IMR-90 (cell line): ENCODE results near the gene IGFBP6. TPM values are rescaled to one million over a fixed set of nuclear protein-coding genes. Genes with fewer than 3 reads are reported as not detected.
A peak's percentile ranks its signal among the peaks of the same experiment; 100 is the strongest.

Source experiments
- ATAC-seq: fragments of 200-7000 bp; cut with Tn5 transposase; 2 replicates; pipeline ENCODE4 v1.9.1; 2020; ENCODE audit warnings: low read depth, mild to moderate bottlenecking, moderate library complexity
- BruUV-seq: library from RNA; stranded (reverse); fragments of 400-500 nt; replicated peaks from 2 replicates; lab custom pipeline; 2021; lab: Mats Ljungman, UMichigan
- CTCF ChIA-PET: fragments of 300-600 bp; formaldehyde crosslinking; extraction: SDS; loops from one replicate; lab custom pipeline; 2021; ENCODE audit warnings: antibody characterized with exemption; lab: Yijun Ruan, JAX
- POLR2A ChIA-PET: fragments of 300-600 bp; sonication (Branson Sonifier 250); formaldehyde crosslinking; loops from one replicate; lab custom pipeline; 2022; ENCODE audit warnings: antibody characterized with exemption; ENCODE audit not compliant: unreplicated experiment; lab: Charles Lee
- DNase-seq: peaks from one replicate; pipeline ENCODE4 v3.0.0; 2013
- H2AFZ ChIP-seq: replicated peaks from 2 replicates; pipeline ENCODE3; 2013; ENCODE audit warnings: low read length, mild to moderate bottlenecking; ENCODE audit not compliant: poor library complexity
- H2AK5ac ChIP-seq: 2 replicates; pipeline ENCODE4 v1.6.1; 2013; ENCODE audit warnings: low read depth, low read length, inconsistent platforms
- H2AK9ac ChIP-seq: replicated peaks from 2 replicates; pipeline ENCODE3; 2013; ENCODE audit warnings: mild to moderate bottlenecking, low read depth, low read length, moderate library complexity; ENCODE audit not compliant: poor library complexity
- H2BK120ac ChIP-seq: 2 replicates; pipeline ENCODE4 v1.6.1; 2013; ENCODE audit warnings: low read depth, low read length, inconsistent platforms
- H2BK15ac ChIP-seq: 3 replicates; pipeline ENCODE4 v1.6.1; 2013; ENCODE audit warnings: low read depth, low read length, inconsistent platforms
- H2BK20ac ChIP-seq: 2 replicates; pipeline ENCODE4 v1.6.1; 2013; ENCODE audit warnings: low read depth, mild to moderate bottlenecking, inconsistent platforms, low read length, moderate library complexity
- H2BK5ac ChIP-seq: 2 replicates; pipeline ENCODE4 v1.6.1; 2013; ENCODE audit warnings: mild to moderate bottlenecking, low read depth, low read length, inconsistent platforms; ENCODE audit not compliant: poor library complexity, severe bottlenecking
- H3K14ac ChIP-seq: replicated peaks from 2 replicates; pipeline ENCODE4 v1.6.1; 2013; ENCODE audit warnings: low read depth, low read length, inconsistent platforms
- H3K18ac ChIP-seq: 2 replicates; pipeline ENCODE4 v1.6.1; 2013; ENCODE audit warnings: low read depth, low read length, control low read depth
- H3K23ac ChIP-seq: 2 replicates; pipeline ENCODE4 v1.6.1; 2013; ENCODE audit warnings: low read depth, low read length, inconsistent platforms
- H3K27ac ChIP-seq: 2 replicates; pipeline ENCODE4 v1.5.1; 2013; ENCODE audit warnings: mild to moderate bottlenecking, control low read depth, low read length; ENCODE audit not compliant: insufficient read depth
- H3K27me3 ChIP-seq: 2 replicates; pipeline ENCODE4 v1.6.1; 2013; ENCODE audit warnings: low read length; ENCODE audit not compliant: control insufficient read depth, insufficient read depth
- H3K36me3 ChIP-seq: 2 replicates; pipeline ENCODE4 v1.6.1; 2013; ENCODE audit warnings: low read length, mixed read lengths; ENCODE audit not compliant: control insufficient read depth, insufficient read depth
- H3K4ac ChIP-seq: 2 replicates; pipeline ENCODE4 v1.6.1; 2013; ENCODE audit warnings: low read depth, low read length, inconsistent platforms
- H3K4me1 ChIP-seq: 2 replicates; pipeline ENCODE4 v1.6.1; 2013; ENCODE audit warnings: low read length, mixed read lengths; ENCODE audit not compliant: control insufficient read depth, insufficient read depth
- H3K4me2 ChIP-seq: 2 replicates; pipeline ENCODE4 v1.6.1; 2013; ENCODE audit warnings: low read depth, mild to moderate bottlenecking, control low read depth, low read length, moderate library complexity
- H3K4me3 ChIP-seq: 2 replicates; pipeline ENCODE4 v1.5.1; 2013; ENCODE audit warnings: low read depth, mild to moderate bottlenecking, control low read depth, low read length, moderate library complexity; ENCODE audit not compliant: insufficient read depth
- H3K56ac ChIP-seq: 2 replicates; pipeline ENCODE4 v1.6.1; 2013; ENCODE audit warnings: low read length, inconsistent platforms; ENCODE audit not compliant: insufficient read depth; ENCODE audit errors: extremely low read depth
- H3K79me1 ChIP-seq, 2 experiments: 2 replicates each; pipeline ENCODE4 v1.6.1; 2013; ENCODE audit warnings: low read length in 2 of 2, inconsistent platforms in 1 of 2, low read depth in 1 of 2
- H3K9ac ChIP-seq: 2 replicates; pipeline ENCODE4 v1.6.1; 2013; ENCODE audit warnings: low read depth, low read length, control low read depth
- H3K9me1 ChIP-seq: 2 replicates; pipeline ENCODE4 v1.6.1; 2013; ENCODE audit warnings: low read length, inconsistent platforms; ENCODE audit not compliant: insufficient read depth
- H3K9me3 ChIP-seq: 2 replicates; pipeline ENCODE4 v1.6.1; 2013; ENCODE audit warnings: low read length; ENCODE audit not compliant: control insufficient read depth, insufficient read depth
- H4K20me1 ChIP-seq: 2 replicates; pipeline ENCODE4 v1.6.1; 2013; ENCODE audit warnings: low read length, inconsistent platforms; ENCODE audit not compliant: insufficient read depth
- H4K5ac ChIP-seq: 2 replicates; pipeline ENCODE4 v1.6.1; 2013; ENCODE audit warnings: mild to moderate bottlenecking, low read depth, low read length, control low read depth
- H4K8ac ChIP-seq, 2 experiments: 2 replicates each; pipeline ENCODE4 v1.6.1; 2013; ENCODE audit warnings: low read depth in 2 of 2, low read length in 2 of 2, control low read depth in 1 of 2, inconsistent platforms in 1 of 2
- H4K91ac ChIP-seq: 2 replicates; pipeline ENCODE4 v1.6.1; 2013; ENCODE audit warnings: low read depth, low read length, inconsistent platforms; ENCODE audit not compliant: insufficient read depth
- BHLHE40 ChIP-seq: fragments of 150-350 bp; IDR thresholded peaks from 2 replicates; pipeline ENCODE4 v1.6.1; 2016; ENCODE audit warnings: mild to moderate bottlenecking, low read depth, low read length
- CEBPB ChIP-seq: IDR thresholded peaks from 2 replicates; pipeline ENCODE4 v1.6.1; 2012; ENCODE audit warnings: low read depth, low read length, improper control_type of control experiment
- CHD1 ChIP-seq: IDR thresholded peaks from 2 replicates; pipeline ENCODE4 v1.6.1; 2012; ENCODE audit warnings: low read depth, low read length, improper control_type of control experiment
- CTCF ChIP-seq: conservative IDR thresholded peaks from 2 replicates; pipeline ENCODE4 v1.5.1; 2012; ENCODE audit warnings: mild to moderate bottlenecking, low read depth, low read length, improper control_type of control experiment
- ELK1 ChIP-seq: fragments of 150-350 bp; IDR thresholded peaks from 2 replicates; pipeline ENCODE4 v1.6.1; 2016; ENCODE audit warnings: low read depth, mild to moderate bottlenecking, low read length, moderate library complexity, borderline replicate concordance
- FOS ChIP-seq: fragments of 150-350 bp; IDR thresholded peaks from 2 replicates; pipeline ENCODE4 v1.6.1; 2016; ENCODE audit warnings: low read depth, low read length
- MAFK ChIP-seq: IDR thresholded peaks from 2 replicates; pipeline ENCODE4 v1.6.1; 2012; ENCODE audit warnings: low read depth, low read length, improper control_type of control experiment
- MAZ ChIP-seq: IDR thresholded peaks from 2 replicates; pipeline ENCODE4 v1.6.1; 2012; ENCODE audit warnings: low read depth, mild to moderate bottlenecking, low read length, improper control_type of control experiment, moderate library complexity, borderline replicate concordance
- MXI1 ChIP-seq: IDR thresholded peaks from 2 replicates; pipeline ENCODE4 v1.6.1; 2012; ENCODE audit warnings: low read depth, mild to moderate bottlenecking, low read length, moderate library complexity, borderline replicate concordance
- NFE2L2 ChIP-seq: fragments of 150-350 bp; IDR thresholded peaks from 2 replicates; pipeline ENCODE4 v1.6.1; 2016; ENCODE audit warnings: low read depth, mild to moderate bottlenecking, low read length
- POLR2A ChIP-seq: IDR thresholded peaks from 2 replicates; pipeline ENCODE4 v1.6.1; 2012; ENCODE audit warnings: mild to moderate bottlenecking, low read depth, low read length
- RAD21 ChIP-seq: IDR thresholded peaks from 2 replicates; pipeline ENCODE4 v1.6.1; 2012; ENCODE audit warnings: low read length, improper control_type of control experiment
- RCOR1 ChIP-seq: IDR thresholded peaks from 2 replicates; pipeline ENCODE4 v1.6.1; 2012; ENCODE audit warnings: mild to moderate bottlenecking, low read length, improper control_type of control experiment; ENCODE audit not compliant: insufficient replicate concordance
- RFX5 ChIP-seq: IDR thresholded peaks from 2 replicates; pipeline ENCODE4 v1.8.0; 2012; ENCODE audit warnings: low read depth, mild to moderate bottlenecking, low read length, moderate library complexity
- USF2 ChIP-seq: fragments of 150-350 bp; IDR thresholded peaks from 2 replicates; pipeline ENCODE4 v1.6.1; 2017; ENCODE audit warnings: mild to moderate bottlenecking, antibody characterized with exemption, low read length, low read depth
- WGBS, 2 experiments: methylation state at CpG; one replicate each; pipeline versions ENCODE4 v1.1.5 to v1.1.7; 2013; ENCODE audit warnings: missing lambda C conversion rate in 2 of 2; ENCODE audit not compliant: insufficient read length in 1 of 2; ENCODE audit errors: extremely low coverage in 2 of 2; 5-methylcytosine and 5-hydroxymethylcytosine counted together
- dilution Hi-C: fragments of 300-500 bp; cut with HindIII; formaldehyde crosslinking; loops from one replicate; pipeline ENCODE4 v1.14.3; 2018; ENCODE audit warnings: low sequenced_read_pairs; ENCODE audit not compliant: unreplicated experiment
- in situ Hi-C: fragments of 300-500 bp; cut with MboI; formaldehyde crosslinking; loops from 3 replicates; pipeline ENCODE4 v1.14.3; 2019; ENCODE audit warnings: low sequenced_read_pairs, inconsistent platforms, mixed read lengths
- intact Hi-C: fragments of 100-400 bp; cut with micrococcal nuclease; formaldehyde crosslinking; loops from 2 replicates; pipeline ENCODE4 v1.10.0; 2022
- polyA plus RNA-seq, 3 experiments: library from polyadenylated mRNA; depleted of rRNA; stranded (reverse); fragments of >200 nt; gene quantifications; 2 replicates each; pipeline ENCODE4 v1.2.3, GENCODE V29; 2012; ENCODE audit warnings: low replicate concordance in 1 of 3
- total RNA-seq: library from RNA; depleted of rRNA; stranded (reverse); fragments of >200 nt; gene quantifications from 2 replicates; pipeline ENCODE4 v1.2.3, GENCODE V29; 2012

IGFBP6 gene
- total and polyA plus RNA-seq, 2 of the 4 experiments (the other 2 are of a cell fraction), result 124 to 337 TPM

- no peak overlapping the region for H2BK20ac ChIP-seq
- ATAC-seq, result no peak
- no peak overlapping the region for H2BK120ac ChIP-seq
- in situ Hi-C loops, result loop anchor here (5.0 kb wide), 1 partner anchor 118 kb away; no protein-coding TSS in a partner anchor
- dilution Hi-C loops, result no loop called here
- intact Hi-C loops, result no loop called here
- H4K20me1 ChIP-seq, result peaks cover 5% of the 10 kb centered on the region
- no peaks in the 10 kb centered on the region for H3K27me3 ChIP-seq
- no peak overlapping the region for H2AFZ ChIP-seq
- 89% methylated on average over 3 of the region's 15 CpGs; no CpG with 5 or more reads in 1 of the 2 experiments for WGBS, 2 experiments
- no peak overlapping the region for H3K27ac ChIP-seq
- H3K9ac ChIP-seq, result no peak overlapping the region
- no peak overlapping the region for H3K14ac ChIP-seq
- H4K8ac ChIP-seq, result no peak overlapping the region
- no peak overlapping the region for H2BK5ac ChIP-seq
- H3K9me3 ChIP-seq, result no peaks in the 10 kb centered on the region
- H3K4ac ChIP-seq, result peak overlapping the region; percentile 12; the same call in 1 of the 2 replicates
- no TSS peak for BruUV-seq
- peaks cover 15% of the 10 kb centered on the region for H3K9me1 ChIP-seq
- no peak for DNase-seq
- no peak overlapping the region for H3K4me2 ChIP-seq
- ChIA-PET POLR2A (no interaction called here), CTCF (no interaction called here)
- H3K4me3 ChIP-seq, result no peak overlapping the region
- peaks cover 16 to 64% of the 10 kb centered on the region in 2 experiments; a peak in 3 of 4 replicates for H3K79me1 ChIP-seq
- peaks cover 28% of the 10 kb centered on the region for H3K36me3 ChIP-seq
- no peak overlapping the region; the same call in 1 of the 2 replicates for H2AK5ac ChIP-seq
- peaks cover 31% of the 10 kb centered on the region for H3K4me1 ChIP-seq
- no peak overlapping the region for H4K91ac ChIP-seq
- no peak for TF ChIP-seq CTCF
- no peak for TF ChIP-seq RFX5
- TF ChIP-seq MAZ, result no peak
- no peak for TF ChIP-seq BHLHE40
- no peak for TF ChIP-seq MXI1
- TF ChIP-seq RAD21, result no peak
- TF ChIP-seq NFE2L2, result no peak
- TF ChIP-seq CHD1, result no peak
- TF ChIP-seq FOS, result no peak
- no peak for TF ChIP-seq MAFK
- TF ChIP-seq CEBPB, result no peak
- TF ChIP-seq POLR2A, result no peak
- TF ChIP-seq USF2, result no peak
- TF ChIP-seq RCOR1, result no peak
- TF ChIP-seq ELK1, result no peak
- peak overlapping the region; percentile 32 for H2AK9ac ChIP-seq
- H3K18ac ChIP-seq, result no peak overlapping the region
- no peak overlapping the region for H3K56ac ChIP-seq
- H2BK15ac ChIP-seq, result no peak overlapping the region
- no peak overlapping the region for H3K23ac ChIP-seq
- no peak overlapping the region for H4K5ac ChIP-seq
Observed at GRCh38 chr12:53068811-53069585, 28.5 kb upstream of the IGFBP6 start.
